Measurements from ENCODE around the gene NPPA. TPM values are rescaled to one million over a fixed set of nuclear protein-coding genes. Genes with fewer than 3 reads are reported as not detected.

The NPPA gene
- total and polyA plus RNA-seq, 9 of the 15 experiments (the other 6 are each of a cell fraction or from before 2014, with no cell fraction given): not detected

DNA sequence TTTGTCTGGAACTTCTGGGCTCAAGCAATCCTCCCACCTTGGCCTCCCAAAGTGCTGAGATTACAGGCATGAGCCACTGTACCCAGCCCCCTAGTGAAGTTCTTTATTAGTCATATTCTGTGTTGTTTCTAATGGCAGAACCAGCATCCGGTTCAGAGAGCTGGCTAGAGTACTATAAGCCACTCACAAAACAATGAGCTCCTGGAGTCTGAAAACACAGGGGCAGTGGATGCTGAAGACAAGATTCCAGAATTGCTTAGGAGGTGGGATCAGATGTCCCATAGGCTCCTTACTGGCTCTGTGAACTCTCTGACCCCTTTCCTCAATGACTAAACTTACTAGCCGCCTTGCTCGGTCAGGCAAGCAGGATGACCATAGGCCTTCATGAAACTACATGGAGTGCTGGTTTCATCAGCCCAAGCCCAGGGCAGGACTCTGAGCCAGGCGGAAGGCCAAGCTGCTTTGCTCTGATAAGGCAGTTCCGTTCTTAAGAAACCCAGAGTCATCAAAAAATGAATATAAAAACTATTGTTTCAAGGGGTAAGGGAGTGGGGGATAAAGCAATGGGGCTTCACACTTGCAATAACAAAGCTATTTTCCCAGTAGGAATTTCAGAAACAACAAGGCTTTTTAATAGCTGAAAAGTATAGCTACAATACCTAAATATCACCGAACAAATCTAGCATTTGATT is 49.9 kb downstream of the NPPA start (continued):
- peak; percentile 84 for TF ChIP-seq ZNF3 (CRISPR knock-in tag; IDR thresholded peaks at IDR 0.05)
- peak; percentile 95 for TF ChIP-seq RNF2 (IDR thresholded peaks at IDR 0.05)
- TF ChIP-seq, protein P1, sequence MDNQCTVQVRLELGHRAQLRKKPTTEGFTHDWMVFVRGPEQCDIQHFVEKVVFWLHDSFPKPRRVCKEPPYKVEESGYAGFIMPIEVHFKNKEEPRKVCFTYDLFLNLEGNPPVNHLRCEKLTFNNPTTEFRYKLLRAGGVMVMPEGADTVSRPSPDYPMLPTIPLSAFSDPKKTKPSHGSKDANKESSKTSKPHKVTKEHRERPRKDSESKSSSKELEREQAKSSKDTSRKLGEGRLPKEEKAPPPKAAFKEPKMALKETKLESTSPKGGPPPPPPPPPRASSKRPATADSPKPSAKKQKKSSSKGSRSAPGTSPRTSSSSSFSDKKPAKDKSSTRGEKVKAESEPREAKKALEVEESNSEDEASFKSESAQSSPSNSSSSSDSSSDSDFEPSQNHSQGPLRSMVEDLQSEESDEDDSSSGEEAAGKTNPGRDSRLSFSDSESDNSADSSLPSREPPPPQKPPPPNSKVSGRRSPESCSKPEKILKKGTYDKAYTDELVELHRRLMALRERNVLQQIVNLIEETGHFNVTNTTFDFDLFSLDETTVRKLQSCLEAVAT (IDR thresholded peaks at IDR 0.05): peak in 1 of 2 experiments; percentile 48; a peak in 1 of 4 replicates
- TF ChIP-seq MCM7 (IDR thresholded peaks at IDR 0.05): no peak
- peak; percentile 85 for TF ChIP-seq SMARCC2 (IDR thresholded peaks at IDR 0.05; ENCODE audit: low read depth)
- TF ChIP-seq, protein P2, sequence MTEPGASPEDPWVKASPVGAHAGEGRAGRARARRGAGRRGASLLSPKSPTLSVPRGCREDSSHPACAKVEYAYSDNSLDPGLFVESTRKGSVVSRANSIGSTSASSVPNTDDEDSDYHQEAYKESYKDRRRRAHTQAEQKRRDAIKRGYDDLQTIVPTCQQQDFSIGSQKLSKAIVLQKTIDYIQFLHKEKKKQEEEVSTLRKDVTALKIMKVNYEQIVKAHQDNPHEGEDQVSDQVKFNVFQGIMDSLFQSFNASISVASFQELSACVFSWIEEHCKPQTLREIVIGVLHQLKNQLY (CRISPR knock-in tag; conservative IDR thresholded peaks at IDR 0.05): no peak
- no peak for TF ChIP-seq STAG1 (CRISPR knock-in tag; IDR thresholded peaks at IDR 0.05; ENCODE audit: borderline replicate concordance)
- peak; percentile 98 for TF ChIP-seq TCF3 (CRISPR knock-in tag; IDR thresholded peaks at IDR 0.05)
- TF ChIP-seq, protein P3, sequence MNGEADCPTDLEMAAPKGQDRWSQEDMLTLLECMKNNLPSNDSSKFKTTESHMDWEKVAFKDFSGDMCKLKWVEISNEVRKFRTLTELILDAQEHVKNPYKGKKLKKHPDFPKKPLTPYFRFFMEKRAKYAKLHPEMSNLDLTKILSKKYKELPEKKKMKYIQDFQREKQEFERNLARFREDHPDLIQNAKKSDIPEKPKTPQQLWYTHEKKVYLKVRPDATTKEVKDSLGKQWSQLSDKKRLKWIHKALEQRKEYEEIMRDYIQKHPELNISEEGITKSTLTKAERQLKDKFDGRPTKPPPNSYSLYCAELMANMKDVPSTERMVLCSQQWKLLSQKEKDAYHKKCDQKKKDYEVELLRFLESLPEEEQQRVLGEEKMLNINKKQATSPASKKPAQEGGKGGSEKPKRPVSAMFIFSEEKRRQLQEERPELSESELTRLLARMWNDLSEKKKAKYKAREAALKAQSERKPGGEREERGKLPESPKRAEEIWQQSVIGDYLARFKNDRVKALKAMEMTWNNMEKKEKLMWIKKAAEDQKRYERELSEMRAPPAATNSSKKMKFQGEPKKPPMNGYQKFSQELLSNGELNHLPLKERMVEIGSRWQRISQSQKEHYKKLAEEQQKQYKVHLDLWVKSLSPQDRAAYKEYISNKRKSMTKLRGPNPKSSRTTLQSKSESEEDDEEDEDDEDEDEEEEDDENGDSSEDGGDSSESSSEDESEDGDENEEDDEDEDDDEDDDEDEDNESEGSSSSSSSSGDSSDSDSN (IDR thresholded peaks at IDR 0.05; ENCODE audit: borderline replicate concordance in 1 of 2, low read depth in 2 of 2, low read length in 2 of 2): peak in 1 of 2 experiments; percentile 86; a peak in 1 of 4 replicates
- TF ChIP-seq, protein P4, sequence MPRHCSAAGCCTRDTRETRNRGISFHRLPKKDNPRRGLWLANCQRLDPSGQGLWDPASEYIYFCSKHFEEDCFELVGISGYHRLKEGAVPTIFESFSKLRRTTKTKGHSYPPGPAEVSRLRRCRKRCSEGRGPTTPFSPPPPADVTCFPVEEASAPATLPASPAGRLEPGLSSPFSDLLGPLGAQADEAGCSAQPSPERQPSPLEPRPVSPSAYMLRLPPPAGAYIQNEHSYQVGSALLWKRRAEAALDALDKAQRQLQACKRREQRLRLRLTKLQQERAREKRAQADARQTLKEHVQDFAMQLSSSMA (CRISPR knock-in tag; IDR thresholded peaks at IDR 0.05): peak; percentile 54; the same call in 1 of the 2 replicates
- TF ChIP-seq, protein P5, sequence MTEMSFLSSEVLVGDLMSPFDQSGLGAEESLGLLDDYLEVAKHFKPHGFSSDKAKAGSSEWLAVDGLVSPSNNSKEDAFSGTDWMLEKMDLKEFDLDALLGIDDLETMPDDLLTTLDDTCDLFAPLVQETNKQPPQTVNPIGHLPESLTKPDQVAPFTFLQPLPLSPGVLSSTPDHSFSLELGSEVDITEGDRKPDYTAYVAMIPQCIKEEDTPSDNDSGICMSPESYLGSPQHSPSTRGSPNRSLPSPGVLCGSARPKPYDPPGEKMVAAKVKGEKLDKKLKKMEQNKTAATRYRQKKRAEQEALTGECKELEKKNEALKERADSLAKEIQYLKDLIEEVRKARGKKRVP (CRISPR knock-in tag; IDR thresholded peaks at IDR 0.05): peak; percentile 97
- 0 out of 2 replicates have a peak, but pooled peaks have one; percentile 27 for TF ChIP-seq NFIX (CRISPR knock-in tag; IDR thresholded peaks at IDR 0.05; ENCODE audit: low read depth)
- TF ChIP-seq GTF2F1 (IDR thresholded peaks at IDR 0.05; ENCODE audit: low read depth, low read length): no peak
- TF ChIP-seq ZNF668 (CRISPR knock-in tag; IDR thresholded peaks at IDR 0.05): peak; percentile 88
- TF ChIP-seq JUN (IDR thresholded peaks at IDR 0.05; ENCODE audit: borderline replicate concordance, low read depth, low read length): peak; percentile 76; the same call in 1 of the 2 replicates
- no peak for TF ChIP-seq JUN (CRISPR knock-in tag; IDR thresholded peaks at IDR 0.05; ENCODE audit: borderline replicate concordance)
- peak; percentile 75; the same call in 1 of the 2 replicates for TF ChIP-seq FOXJ2 (tag; IDR thresholded peaks at IDR 0.05)
- peak; percentile 45; the same call in 1 of the 2 replicates for TF ChIP-seq NR2C2 (CRISPR knock-in tag; IDR thresholded peaks at IDR 0.05)
- TF ChIP-seq NR2C2 (tag; IDR thresholded peaks at IDR 0.05): peak; percentile 94
- peak; percentile 76 for TF ChIP-seq MECOM (CRISPR knock-in tag; IDR thresholded peaks at IDR 0.05)
- no peak for TF ChIP-seq RBM34 (IDR thresholded peaks at IDR 0.05; ENCODE audit: borderline replicate concordance, insufficient read depth, low read length)
- TF ChIP-seq ZBTB7A (IDR thresholded peaks at IDR 0.05; ENCODE audit: borderline replicate concordance, control insufficient read depth, low read depth, low read length): 0 out of 2 replicates have a peak, but pooled peaks have one; percentile 6

Measured in K562 (cell line).